CD4-positive, alpha-beta T cell treated with Interferon gamma for 1 hour (primary cell): ENCODE results near the gene SAMD3.
"Not testable (repeated sequence)": the region's sequence is repeated elsewhere in the genome, so short reads cannot be mapped to it uniquely, and the experiment has no call there.

Experiments
- DNase-seq: peaks from one replicate; pipeline ENCODE4 v3.0.0-alpha.2; 2020

Gene SAMD3

GRCh38 chr6:130173377-130174004 is 49.3 kb downstream of the SAMD3 start:
- DNase-seq, result not testable (repeated sequence)

GRCh38 chr6:130170160-130170559 is 52.6 kb downstream of the SAMD3 start:
- DNase-seq, result not testable (repeated sequence)

GRCh38 chr6:130167655-130168054 is 55.1 kb downstream of the SAMD3 start:
- DNase-seq, result no peak

- DNase-seq, result no peak
Observed at GRCh38 chr6:130164251-130164650, 58.5 kb downstream of the SAMD3 start.

- no peak for DNase-seq
Observed at GRCh38 chr6:130163266-130163665, 59.5 kb downstream of the SAMD3 start.

DNA sequence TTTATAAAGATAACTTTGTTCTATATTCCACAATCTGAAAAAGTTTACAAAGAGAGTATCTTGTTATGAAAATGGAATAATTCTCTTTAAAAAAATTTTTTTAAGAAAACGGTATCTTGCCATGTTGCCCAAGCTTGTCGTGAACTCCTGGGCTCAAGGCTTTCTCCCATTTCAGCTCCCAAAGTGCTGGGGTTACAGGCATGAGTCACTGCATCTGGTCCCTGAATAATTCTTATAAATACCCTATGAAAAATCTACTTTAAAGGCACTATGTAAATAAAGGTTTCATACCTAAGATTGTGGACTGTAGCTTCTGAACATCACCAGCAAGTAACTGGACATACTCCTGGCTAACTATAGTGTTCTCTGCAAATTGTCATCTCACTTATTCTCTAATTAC is 60.3 kb downstream of the SAMD3 start:
- DNase-seq, result no peak

DNA sequence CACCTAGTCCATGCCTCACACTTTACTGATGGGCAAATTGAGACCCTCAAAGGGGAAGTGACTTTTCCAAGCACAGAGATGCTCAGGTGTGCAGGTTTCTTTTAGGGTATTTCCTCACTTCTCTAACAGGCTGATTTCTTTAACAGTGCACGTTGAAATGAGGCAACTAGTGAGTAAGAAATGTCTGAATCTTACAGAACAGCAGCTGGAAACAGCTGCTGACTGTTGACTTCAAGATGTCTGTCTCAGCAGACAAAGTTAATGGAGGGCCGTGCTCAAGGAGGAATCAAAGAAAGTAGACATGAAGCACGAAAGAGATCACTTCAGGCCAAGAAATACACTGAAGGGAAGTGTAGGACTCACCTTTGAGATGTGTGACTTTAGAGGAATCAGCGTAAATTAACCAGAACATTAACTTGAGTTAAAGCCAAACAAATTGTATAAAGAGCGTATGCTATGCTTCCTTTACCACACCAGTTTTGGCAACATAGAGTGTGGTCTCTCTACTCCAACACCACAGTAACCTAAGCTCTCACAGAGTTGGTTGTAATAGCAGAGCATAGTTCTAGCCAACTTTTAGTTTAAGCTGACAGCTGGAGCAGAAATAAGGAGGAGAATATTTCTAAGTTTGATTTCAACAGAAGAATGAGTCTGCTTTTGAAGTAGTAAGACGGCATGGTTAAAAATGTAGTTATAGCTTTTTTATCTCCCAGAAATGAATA is 60.9 kb downstream of the SAMD3 start:
- no peak for DNase-seq

GRCh38 chr6:130159956-130160355 is 62.8 kb downstream of the SAMD3 start:
- DNase-seq, result no peak

GRCh38 chr6:130158548-130158947 is 64.2 kb downstream of the SAMD3 start:
- DNase-seq, result no peak

DNA sequence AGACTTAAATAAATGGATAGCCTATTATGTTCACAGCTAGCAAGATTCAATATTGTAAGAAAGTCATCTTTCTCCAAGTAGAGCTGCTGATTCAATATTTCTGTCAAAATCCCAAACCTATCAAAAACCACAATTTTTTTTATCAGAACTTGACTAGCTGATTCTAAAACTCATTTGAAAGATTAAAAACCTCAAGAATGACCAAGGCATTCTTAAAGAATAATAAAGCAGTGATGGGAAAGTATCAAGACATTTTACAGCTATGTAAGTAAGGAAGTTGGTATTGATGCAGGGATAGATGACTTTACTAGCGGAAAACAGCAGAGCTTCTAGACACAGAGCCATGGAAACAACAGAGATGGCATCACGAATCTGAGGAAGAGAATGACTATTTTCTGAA is 64.7 kb downstream of the SAMD3 start:
- DNase-seq, result no peak

- no peak for DNase-seq
Observed at GRCh38 chr6:130156908-130157307, 65.8 kb downstream of the SAMD3 start.

DNA sequence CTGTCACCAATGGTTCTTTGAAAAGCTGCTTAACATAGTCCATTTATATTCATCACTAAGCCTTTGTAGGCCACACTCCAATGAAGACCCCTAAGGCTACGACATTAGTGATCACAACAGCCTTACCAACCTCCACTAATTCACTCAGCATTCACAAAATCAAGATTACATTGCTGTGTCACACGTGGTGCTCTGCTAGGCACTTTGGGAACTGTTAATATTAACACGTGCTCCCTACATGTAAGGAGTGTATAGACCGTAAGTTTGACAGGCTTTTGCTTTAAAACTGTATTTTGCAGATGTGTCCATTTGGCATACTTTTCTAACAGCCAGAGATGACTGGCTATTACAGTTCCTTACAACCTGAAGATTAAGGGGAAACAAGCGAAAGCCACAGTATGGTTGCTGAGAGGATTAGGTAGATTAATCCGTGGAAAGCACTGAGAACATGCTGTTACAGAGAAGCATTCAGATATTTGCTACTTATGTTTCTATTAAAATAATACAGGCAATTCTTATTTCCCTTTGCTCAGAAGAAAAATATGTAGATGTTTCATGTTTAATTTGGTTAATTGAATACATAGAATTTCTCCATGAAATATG is 69.7 kb downstream of the SAMD3 start:
- no peak for DNase-seq

GRCh38 chr6:130150906-130151305 is 71.8 kb downstream of the SAMD3 start:
- DNase-seq, result no peak

- not testable (repeated sequence) for DNase-seq
Observed at GRCh38 chr6:130149016-130149415, 73.7 kb downstream of the SAMD3 start.

- DNase-seq, result no peak
Observed at GRCh38 chr6:130148181-130148580, 74.6 kb downstream of the SAMD3 start.

GRCh38 chr6:130147111-130147510 is 75.6 kb downstream of the SAMD3 start:
- DNase-seq, result no peak

- DNase-seq, result no peak
Observed at GRCh38 chr6:130143709-130144108, 79.0 kb downstream of the SAMD3 start.

DNA sequence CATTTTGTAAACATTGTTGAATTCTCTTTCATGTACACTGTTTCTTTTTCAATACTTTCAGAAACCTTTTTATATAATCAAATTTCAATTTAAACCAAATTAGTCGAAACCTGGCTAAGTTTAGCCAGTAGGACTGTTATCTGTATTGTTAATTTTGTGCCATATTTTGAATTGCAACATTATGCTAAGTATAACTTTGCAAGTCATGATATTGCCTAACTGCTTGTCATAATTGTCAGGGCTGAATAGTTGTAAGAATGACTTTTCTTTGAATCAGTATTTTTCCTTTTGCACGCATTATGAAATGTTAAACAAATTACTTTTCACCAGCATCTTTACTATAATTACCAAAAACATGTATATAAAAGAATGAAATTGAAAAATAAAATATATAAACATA is 82.7 kb downstream of the SAMD3 start:
- no peak for DNase-seq

GRCh38 chr6:130138909-130139242 is 83.9 kb downstream of the SAMD3 start:
- DNase-seq, result no peak

DNA sequence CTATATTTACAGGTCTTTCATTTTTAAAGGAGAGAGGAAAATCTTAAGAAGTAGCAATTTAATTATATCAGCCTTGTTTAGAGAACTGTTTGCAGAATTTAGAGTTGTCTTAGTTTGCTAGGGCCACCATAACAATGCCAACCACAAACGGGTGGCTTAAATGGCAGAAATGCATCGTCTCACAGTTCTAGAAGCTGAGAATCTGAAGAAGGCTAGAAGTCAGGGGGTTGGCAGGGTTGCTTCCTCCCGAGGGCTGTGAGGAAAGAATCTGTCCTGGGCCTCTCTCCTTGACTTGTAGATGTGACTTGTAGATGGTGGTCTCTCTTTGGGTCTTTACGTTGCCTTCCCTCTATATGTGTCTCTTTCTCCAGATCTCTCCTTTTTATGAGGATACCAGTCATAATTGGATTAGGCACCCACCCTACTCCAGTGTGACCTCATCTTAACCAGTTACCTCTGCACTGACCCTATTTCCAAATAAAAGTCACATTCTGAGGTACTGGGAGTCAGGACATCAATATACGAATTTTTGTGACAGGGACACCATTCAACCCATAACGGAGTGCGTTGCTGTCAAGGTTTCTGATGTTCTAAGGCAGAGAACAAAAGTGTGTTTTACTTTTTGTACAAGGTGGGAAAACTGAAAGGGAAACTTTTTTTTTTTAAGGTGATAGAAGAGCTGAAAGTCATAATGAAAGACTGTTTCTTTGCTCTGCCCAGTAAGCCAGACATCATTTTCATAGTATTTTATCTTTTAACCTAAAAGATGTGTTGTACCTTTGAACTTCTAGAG is 84.4 kb downstream of the SAMD3 start:
- DNase-seq, result no peak

DNA sequence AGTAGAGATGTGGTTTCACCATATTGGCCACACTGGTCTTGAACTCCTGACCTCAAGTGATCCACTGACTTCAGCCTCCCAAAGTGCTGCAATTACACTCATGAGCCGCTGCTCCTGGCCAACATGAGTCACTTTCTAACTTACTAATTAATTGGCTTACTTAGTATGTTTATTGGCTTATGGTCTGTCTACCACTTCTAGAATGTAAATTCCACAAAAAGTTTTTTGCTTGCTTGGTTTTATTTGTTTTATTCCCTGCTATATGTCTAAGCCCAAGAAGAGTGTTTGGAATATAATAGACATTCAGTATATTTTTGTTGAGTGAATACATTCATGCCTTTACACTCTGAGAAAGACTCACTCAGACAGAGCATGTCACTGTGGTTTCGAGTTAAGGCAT is 86.0 kb downstream of the SAMD3 start:
- DNase-seq, result no peak

DNA sequence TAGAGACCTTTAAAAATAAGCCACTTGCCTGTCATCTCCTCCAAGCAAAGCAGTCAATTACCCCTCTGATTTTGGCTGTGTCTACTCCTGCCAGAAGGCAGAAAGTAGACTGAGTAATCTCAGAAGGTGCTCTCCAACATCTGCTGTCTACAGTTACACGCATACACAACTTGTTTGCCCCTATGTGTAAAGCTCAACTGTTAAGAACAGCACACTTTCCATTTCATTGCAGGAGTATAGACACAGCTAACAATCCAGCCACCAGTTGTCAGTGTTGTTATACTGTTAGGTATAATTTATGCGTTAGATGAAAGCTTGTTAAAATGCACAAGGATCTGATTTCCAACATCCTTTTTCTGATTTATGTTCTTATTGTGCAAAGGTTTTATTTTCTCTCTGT is 88.2 kb downstream of the SAMD3 start:
- no peak for DNase-seq

GRCh38 chr6:130132286-130132701 is 90.5 kb downstream of the SAMD3 start:
- DNase-seq, result peak; percentile 66
